Neural cell (in vitro differentiated cells): Measurements from ENCODE around the gene AMIGO1. TPM values are rescaled to one million over a fixed set of nuclear protein-coding genes. Genes with fewer than 3 reads are reported as not detected.

Source experiments
- H2AFZ ChIP-seq: fragments of 200-600, 300-800 bp; sonication (generic), shearing (Covaris generic); 2 replicates; pipeline ENCODE4 v1.6.0; 2014; ENCODE audit warnings: low read depth, mild to moderate bottlenecking, antibody characterized with exemption, low read length, moderate library complexity
- H3F3A ChIP-seq: fragments of 200-600 bp; shearing (Covaris generic); 2 replicates; pipeline ENCODE4 v1.6.1; 2016; ENCODE audit warnings: mild to moderate bottlenecking, moderate library complexity, mixed read lengths, antibody characterized with exemption, low read length; ENCODE audit not compliant: insufficient read depth, poor library complexity, severe bottlenecking
- H3K27ac ChIP-seq: fragments of 200-600, 300-800 bp; sonication (generic), shearing (Covaris generic); 2 replicates; pipeline ENCODE4 v1.5.1; 2014; ENCODE audit warnings: mild to moderate bottlenecking, low read length, moderate library complexity
- H3K27me3 ChIP-seq: fragments of 300-800, 200-600 bp; sonication (generic), shearing (Covaris generic); 2 replicates; pipeline ENCODE4 v1.6.0; 2014; ENCODE audit warnings: mild to moderate bottlenecking, low read depth, low read length, moderate library complexity; ENCODE audit not compliant: insufficient read depth
- H3K36me3 ChIP-seq: fragments of 300-800, 200-600 bp; sonication (generic), shearing (Covaris generic); 2 replicates; pipeline ENCODE4 v1.5.1; 2014; ENCODE audit warnings: mild to moderate bottlenecking, antibody characterized with exemption, low read length, moderate library complexity; ENCODE audit not compliant: insufficient read depth
- H3K4me2 ChIP-seq: fragments of 300-800, 200-600 bp; sonication (generic), shearing (Covaris generic); 2 replicates; pipeline ENCODE4 v1.6.0; 2014; ENCODE audit warnings: mild to moderate bottlenecking, low read length
- H3K4me3 ChIP-seq: fragments of 300-800, 200-600 bp; sonication (generic), shearing (Covaris generic); 2 replicates; pipeline ENCODE4 v1.5.1; 2014; ENCODE audit warnings: mild to moderate bottlenecking, low read length, moderate library complexity
- H3K79me2 ChIP-seq: fragments of 200-600 bp; shearing (Covaris generic); replicated peaks from 2 replicates; pipeline ENCODE4 v1.6.0; 2014; ENCODE audit warnings: mild to moderate bottlenecking, low read length, moderate library complexity; ENCODE audit not compliant: insufficient read depth
- H3K9ac ChIP-seq: fragments of 300-800, 200-600 bp; sonication (generic), shearing (Covaris generic); 2 replicates; pipeline ENCODE4 v1.6.1; 2016; ENCODE audit warnings: mild to moderate bottlenecking, low read length, mixed read lengths
- H3K9me2 ChIP-seq: fragments of 200-600 bp; shearing (Covaris generic); 2 replicates; pipeline ENCODE4 v1.6.1; 2016; ENCODE audit warnings: mild to moderate bottlenecking, low read length, mixed read lengths; ENCODE audit not compliant: insufficient read depth
- H3K9me3 ChIP-seq: fragments of 200-600, 300-800 bp; sonication (generic), shearing (Covaris generic); 2 replicates; pipeline ENCODE4 v1.6.1; 2016; ENCODE audit warnings: mild to moderate bottlenecking, mixed run types, low read length, moderate library complexity, mixed read lengths
- H4K20me1 ChIP-seq: fragments of 200-600 bp; shearing (Covaris generic); 2 replicates; pipeline ENCODE4 v1.6.1; 2016; ENCODE audit warnings: mild to moderate bottlenecking, mixed run types; ENCODE audit not compliant: insufficient read depth
- CTCF ChIP-seq: fragments of 450-650 bp; IDR thresholded peaks from 2 replicates; pipeline ENCODE4 v1.5.1; 2014; ENCODE audit warnings: antibody characterized with exemption, mild to moderate bottlenecking, moderate library complexity; ENCODE audit not compliant: poor library complexity, severe bottlenecking
- EP300 ChIP-seq: fragments of 450-650 bp; conservative IDR thresholded peaks from 2 replicates; pipeline ENCODE4 v1.6.1; 2014; ENCODE audit warnings: antibody characterized with exemption, mild to moderate bottlenecking, moderate library complexity; ENCODE audit not compliant: poor library complexity, severe bottlenecking
- EZH2 ChIP-seq: fragments of 200-600, 300-800 bp; shearing (Covaris generic), sonication (generic); IDR thresholded peaks from 2 replicates; pipeline ENCODE4 v1.6.1; 2014; ENCODE audit warnings: antibody characterized with exemption, low read length, borderline replicate concordance, mild to moderate bottlenecking; ENCODE audit not compliant: insufficient read depth, poor library complexity, severe bottlenecking
- MXI1 ChIP-seq: fragments of 450-650 bp; conservative IDR thresholded peaks from 2 replicates; pipeline ENCODE4 v1.6.1; 2014; ENCODE audit warnings: antibody characterized with exemption, mild to moderate bottlenecking; ENCODE audit not compliant: poor library complexity, severe bottlenecking
- POLR2AphosphoS5 ChIP-seq: IDR thresholded peaks from 2 replicates; pipeline ENCODE4 v1.6.1; 2012
- RAD21 ChIP-seq: fragments of 450-650 bp; conservative IDR thresholded peaks from 2 replicates; pipeline ENCODE4 v1.6.1; 2014; ENCODE audit warnings: antibody characterized with exemption, mild to moderate bottlenecking, moderate library complexity
- REST ChIP-seq: IDR thresholded peaks from 2 replicates; pipeline ENCODE4 v1.6.1; 2012; ENCODE audit warnings: borderline replicate concordance
- SMC3 ChIP-seq: fragments of 450-650 bp; conservative IDR thresholded peaks from 2 replicates; pipeline ENCODE4 v1.6.1; 2014; ENCODE audit warnings: antibody characterized with exemption, mild to moderate bottlenecking, moderate library complexity; ENCODE audit not compliant: poor library complexity
- TAF1 ChIP-seq: IDR thresholded peaks from 2 replicates; pipeline ENCODE4 v1.6.1; 2012; ENCODE audit warnings: low read depth
- polyA plus RNA-seq: library from polyadenylated mRNA; depleted of rRNA; stranded (reverse); fragments of >200 nt; gene quantifications from 2 replicates; pipeline ENCODE4 v1.2.3, GENCODE V29; 2014

AMIGO1 gene
- polyA plus RNA-seq, 1 donor from 2014 or later, result 12.6 TPM

DNA sequence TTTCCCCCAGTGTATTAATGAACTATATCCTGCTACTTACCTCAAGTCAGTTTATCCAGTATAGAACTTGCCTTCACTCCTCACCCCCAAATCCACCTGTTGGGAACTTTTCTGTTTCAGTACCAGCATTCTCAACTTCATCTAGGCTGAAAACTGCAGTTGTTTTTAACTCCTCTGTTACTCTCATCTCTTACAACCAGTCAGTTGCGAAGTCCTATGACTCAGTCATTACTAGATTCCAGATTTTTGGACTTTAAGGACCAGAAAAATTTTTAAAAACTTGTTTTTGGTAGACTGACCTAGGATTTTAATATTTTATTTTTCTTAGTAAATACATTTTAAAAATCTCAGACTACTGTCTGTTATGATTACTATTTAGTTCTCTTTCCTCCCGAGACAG is 47.0 kb upstream of the AMIGO1 start:
- Histone ChIP-seq H3F3A (no peaks in the 10 kb centered on the region), H4K20me1 (no peaks in the 10 kb centered on the region), H3K9me2 (no peaks in the 10 kb centered on the region), H3K4me3 (no peak overlapping the region), H3K4me2 (no peak overlapping the region), H3K9me3 (no peaks in the 10 kb centered on the region), H3K27me3 (no peaks in the 10 kb centered on the region), H3K27ac (no peak overlapping the region), H3K79me2 (peaks cover 88% of the 10 kb centered on the region), H2AFZ (no peak overlapping the region), H3K9ac (no peak overlapping the region), H3K36me3 (no peaks in the 10 kb centered on the region)
- TF ChIP-seq RAD21, result no peak
- no peak for TF ChIP-seq TAF1
- TF ChIP-seq SMC3, result no peak

- Histone ChIP-seq H3K4me3 (peak within 1 kb of the TSS; percentile 94), H3K36me3 (no peaks in the 10 kb centered on the region), H3K9me2 (no peaks in the 10 kb centered on the region), H3F3A (peaks cover 4% of the 10 kb centered on the region), H3K4me2 (peak within 1 kb of the TSS; percentile 97), H3K9me3 (no peaks in the 10 kb centered on the region), H3K9ac (peak within 1 kb of the TSS; percentile 95), H3K79me2 (peaks cover 52% of the 10 kb centered on the region), H3K27me3 (no peaks in the 10 kb centered on the region), H2AFZ (peak within 1 kb of the TSS; percentile 80), H4K20me1 (no peaks in the 10 kb centered on the region), H3K27ac (peak within 1 kb of the TSS; percentile 95)
- TF ChIP-seq SMC3 (no peak), MXI1 (peak; percentile 75), EP300 (peak; percentile 54), CTCF (no peak), TAF1 (peak; percentile 93), EZH2 (no peak), REST (peak; percentile 81), RAD21 (peak; percentile 49), POLR2AphosphoS5 (peak; percentile 100)
Measured at GRCh38 chr1:109548321-109549267, 39.1 kb upstream of the AMIGO1 start, which contains the start of gene GNAI3. GNAI3 (plus strand) TSS chr1:109548615; CDS start chr1:109548721, 106 bp downstream.
